GM12801 (cell line): ENCODE data around the gene ZDHHC14.

Experiments
- TF ChIP-seq, protein P1 (sequence below): IDR thresholded peaks from one replicate; pipeline ENCODE4 v1.5.1; 2011; ENCODE audit warnings: control low read depth; ENCODE audit not compliant: insufficient read length; ENCODE audit errors: extremely low read depth

The ZDHHC14 gene

DNA sequence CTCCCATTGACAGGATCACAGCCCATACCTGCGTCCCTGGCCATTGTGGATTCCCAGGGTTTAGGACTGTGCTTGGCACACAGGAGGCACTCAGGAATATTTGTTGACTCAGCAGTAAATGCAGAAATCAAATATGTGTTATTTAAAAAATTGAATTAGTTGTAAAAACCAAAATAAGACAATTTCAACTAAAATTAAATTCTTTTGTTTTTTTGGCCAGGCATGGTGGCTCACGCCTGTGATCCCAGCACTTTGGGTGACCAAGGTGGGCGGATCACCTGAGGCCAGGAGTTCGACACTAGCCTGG is 85.3 kb downstream of the ZDHHC14 start:
- TF ChIP-seq, protein P1, sequence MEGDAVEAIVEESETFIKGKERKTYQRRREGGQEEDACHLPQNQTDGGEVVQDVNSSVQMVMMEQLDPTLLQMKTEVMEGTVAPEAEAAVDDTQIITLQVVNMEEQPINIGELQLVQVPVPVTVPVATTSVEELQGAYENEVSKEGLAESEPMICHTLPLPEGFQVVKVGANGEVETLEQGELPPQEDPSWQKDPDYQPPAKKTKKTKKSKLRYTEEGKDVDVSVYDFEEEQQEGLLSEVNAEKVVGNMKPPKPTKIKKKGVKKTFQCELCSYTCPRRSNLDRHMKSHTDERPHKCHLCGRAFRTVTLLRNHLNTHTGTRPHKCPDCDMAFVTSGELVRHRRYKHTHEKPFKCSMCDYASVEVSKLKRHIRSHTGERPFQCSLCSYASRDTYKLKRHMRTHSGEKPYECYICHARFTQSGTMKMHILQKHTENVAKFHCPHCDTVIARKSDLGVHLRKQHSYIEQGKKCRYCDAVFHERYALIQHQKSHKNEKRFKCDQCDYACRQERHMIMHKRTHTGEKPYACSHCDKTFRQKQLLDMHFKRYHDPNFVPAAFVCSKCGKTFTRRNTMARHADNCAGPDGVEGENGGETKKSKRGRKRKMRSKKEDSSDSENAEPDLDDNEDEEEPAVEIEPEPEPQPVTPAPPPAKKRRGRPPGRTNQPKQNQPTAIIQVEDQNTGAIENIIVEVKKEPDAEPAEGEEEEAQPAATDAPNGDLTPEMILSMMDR = no peak

DNA sequence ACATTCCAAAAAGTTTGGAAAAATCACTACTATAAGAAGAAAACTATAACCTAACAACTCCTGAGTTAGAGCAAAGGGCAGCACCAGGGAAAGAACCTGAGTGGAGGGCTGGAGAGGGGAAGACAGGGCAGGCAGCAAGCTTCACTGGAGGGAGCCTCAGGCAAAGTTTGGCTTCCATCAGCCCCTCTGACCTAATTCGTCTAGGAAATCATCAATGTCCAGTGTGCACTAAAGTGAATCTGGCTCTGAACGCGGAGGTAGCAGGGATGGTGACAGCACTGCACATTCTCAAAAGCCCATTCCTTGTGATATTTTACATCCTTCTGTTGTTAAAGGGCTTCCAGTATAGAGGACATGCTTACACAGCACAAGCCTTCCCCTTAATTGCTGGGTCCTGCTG is 87.1 kb downstream of the ZDHHC14 start:
- TF ChIP-seq, protein P1 = no peak

DNA sequence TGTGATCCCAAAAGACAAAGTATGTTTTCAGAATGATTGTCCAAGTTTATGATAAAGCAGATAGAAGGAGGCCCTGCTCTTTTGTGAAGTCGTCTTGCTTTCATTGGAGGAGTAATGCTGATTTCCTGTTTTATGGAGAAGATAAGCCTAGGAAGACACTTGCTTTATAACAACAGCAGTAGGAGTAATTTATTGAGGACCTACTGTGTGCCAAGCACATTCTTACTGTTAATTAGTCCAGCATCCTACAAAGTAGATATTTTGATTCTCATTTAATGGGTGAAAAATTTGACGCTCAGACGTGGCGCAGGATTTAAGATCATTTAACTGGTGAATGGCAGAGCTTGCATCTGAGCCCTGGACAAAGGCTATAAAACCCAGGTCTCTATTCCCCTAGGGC is 87.6 kb downstream of the ZDHHC14 start:
- TF ChIP-seq, protein P1 = no peak

DNA sequence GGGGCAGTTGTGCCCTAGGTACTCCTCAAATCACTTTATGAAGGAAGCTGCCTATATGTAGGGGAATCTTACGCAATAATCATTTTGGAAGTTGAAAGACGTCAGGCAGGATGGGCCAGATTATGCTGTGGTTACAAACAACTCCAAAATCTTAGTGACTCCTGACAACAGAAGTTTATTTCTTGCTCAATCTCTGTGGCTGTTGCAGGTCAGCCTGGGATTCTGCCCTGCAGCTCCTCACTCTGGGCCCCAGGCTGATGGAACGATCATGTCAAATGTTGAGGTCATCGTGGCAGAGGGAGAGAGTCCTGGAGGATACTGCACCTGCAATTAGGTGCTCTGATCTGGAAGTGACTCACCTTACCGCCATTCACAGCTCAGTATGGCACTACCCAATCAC is 88.4 kb downstream of the ZDHHC14 start:
- TF ChIP-seq, protein P1 = no peak

GRCh38 chr6:157471077-157471686 is 90.2 kb downstream of the ZDHHC14 start:
- TF ChIP-seq, protein P1 = no peak

- TF ChIP-seq, protein P1 = no peak
These were observed 91.1 kb downstream of the ZDHHC14 start for GRCh38 chr6:157471895-157472686.

DNA sequence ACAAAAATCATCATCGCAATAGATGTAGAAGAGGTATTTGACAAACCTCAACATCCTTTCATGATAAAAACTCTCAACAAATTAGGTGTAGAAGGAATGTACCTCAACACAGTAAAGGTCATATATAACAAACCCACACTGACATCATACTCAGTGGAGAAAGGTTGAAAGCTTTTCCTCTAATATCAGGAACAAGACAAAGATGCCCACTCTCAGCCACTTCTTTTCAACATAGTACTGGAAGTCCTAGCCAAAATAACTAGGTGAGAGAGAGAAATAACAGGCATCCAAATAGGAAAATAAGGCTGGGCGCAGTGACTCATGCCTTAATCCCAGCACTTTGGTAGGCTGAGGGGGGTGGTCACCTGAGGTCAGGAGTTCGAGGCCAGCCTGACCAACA is 95.8 kb downstream of the ZDHHC14 start:
- TF ChIP-seq, protein P1 = no peak
